GM23338 (cell line): Measurements from ENCODE around the gene TAF11L7.
"Not testable (repeated sequence)": the region's sequence is repeated elsewhere in the genome, so short reads cannot be mapped to it uniquely, and the experiment has no call there.

Source experiments
- EZH2 ChIP-seq: fragments of 200-600 bp; sonication (generic); IDR thresholded peaks from one replicate; pipeline ENCODE4 v1.8.0; 2017; ENCODE audit warnings: antibody characterized with exemption, mild to moderate bottlenecking, low read depth; ENCODE audit not compliant: unreplicated experiment
- REST ChIP-seq: IDR thresholded peaks from one replicate; pipeline ENCODE4 v1.6.1; 2018; ENCODE audit warnings: antibody characterized with exemption; ENCODE audit not compliant: unreplicated experiment
- STAT1 ChIP-seq: IDR thresholded peaks from one replicate; pipeline ENCODE4 v1.6.1; 2016; ENCODE audit warnings: antibody characterized with exemption; ENCODE audit not compliant: unreplicated experiment
- TF ChIP-seq, protein P1 (sequence below), 2 experiments: fragments of 200-600 bp in 1 of 2; sonication (generic) in 1 of 2; conservative IDR thresholded peaks; 2 replicates each; pipeline versions ENCODE4 v1.5.1 to v1.6.1; 2016 to 2017; ENCODE audit warnings: antibody characterized with exemption in 2 of 2, low read depth in 2 of 2, mild to moderate bottlenecking in 2 of 2, moderate library complexity in 1 of 2

DNA sequence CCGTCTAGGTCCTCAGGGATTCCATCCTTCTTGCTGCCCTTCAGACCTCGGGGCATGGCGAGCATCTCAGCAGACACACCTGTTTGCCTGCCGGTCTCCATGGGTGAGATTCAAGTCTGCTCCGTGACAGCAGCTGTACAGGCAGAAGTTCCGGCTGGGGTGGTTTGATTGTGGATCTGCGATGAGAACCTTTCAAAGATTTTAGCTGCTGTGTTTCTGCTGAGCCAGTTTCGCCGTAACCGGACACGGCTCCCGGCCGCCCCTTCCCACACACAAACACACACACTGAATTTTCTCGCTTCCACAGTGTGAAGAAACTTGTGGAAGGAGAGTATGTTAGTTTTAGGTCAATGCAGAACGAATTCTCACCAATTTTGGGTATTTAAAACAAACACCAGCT is 12.2 kb upstream of the TAF11L7 start, which contains the start of gene TAF11L10:
- TF ChIP-seq, protein P1, sequence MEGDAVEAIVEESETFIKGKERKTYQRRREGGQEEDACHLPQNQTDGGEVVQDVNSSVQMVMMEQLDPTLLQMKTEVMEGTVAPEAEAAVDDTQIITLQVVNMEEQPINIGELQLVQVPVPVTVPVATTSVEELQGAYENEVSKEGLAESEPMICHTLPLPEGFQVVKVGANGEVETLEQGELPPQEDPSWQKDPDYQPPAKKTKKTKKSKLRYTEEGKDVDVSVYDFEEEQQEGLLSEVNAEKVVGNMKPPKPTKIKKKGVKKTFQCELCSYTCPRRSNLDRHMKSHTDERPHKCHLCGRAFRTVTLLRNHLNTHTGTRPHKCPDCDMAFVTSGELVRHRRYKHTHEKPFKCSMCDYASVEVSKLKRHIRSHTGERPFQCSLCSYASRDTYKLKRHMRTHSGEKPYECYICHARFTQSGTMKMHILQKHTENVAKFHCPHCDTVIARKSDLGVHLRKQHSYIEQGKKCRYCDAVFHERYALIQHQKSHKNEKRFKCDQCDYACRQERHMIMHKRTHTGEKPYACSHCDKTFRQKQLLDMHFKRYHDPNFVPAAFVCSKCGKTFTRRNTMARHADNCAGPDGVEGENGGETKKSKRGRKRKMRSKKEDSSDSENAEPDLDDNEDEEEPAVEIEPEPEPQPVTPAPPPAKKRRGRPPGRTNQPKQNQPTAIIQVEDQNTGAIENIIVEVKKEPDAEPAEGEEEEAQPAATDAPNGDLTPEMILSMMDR (conservative IDR thresholded peaks at IDR 0.05; ENCODE audit: low read depth in 2 of 2) = not testable (repeated sequence)
- TF ChIP-seq REST, EZH2, STAT1: not testable (repeated sequence)
